HepG2 (cell line): ENCODE data around the gene TCEA3. TPM values are rescaled to one million over a fixed set of nuclear protein-coding genes. Genes with fewer than 3 reads are reported as not detected.

Source experiments
- ATAC-seq: fragments of 200-7000 bp; cut with Tn5 transposase; 3 replicates; pipeline ENCODE4 v1.9.1; 2020; ENCODE audit warnings: mild to moderate bottlenecking, moderate library complexity
- BruUV-seq: library from RNA; stranded (reverse); fragments of 400-500 nt; replicated peaks from 2 replicates; lab custom pipeline; 2021; lab: Mats Ljungman, UMichigan
- CTCF ChIA-PET: fragments of 300-600 bp; formaldehyde crosslinking; extraction: SDS; loops from one replicate; lab custom pipeline; 2021; ENCODE audit warnings: low total read pairs, inconsistent platforms, low intra/inter-chr PET ratio; lab: Yijun Ruan, JAX
- POLR2A ChIA-PET: fragments of 350-600 bp; sonication (Branson Sonifier 250); formaldehyde crosslinking; loops from one replicate; lab custom pipeline; 2020; ENCODE audit warnings: antibody characterized with exemption, inconsistent platforms; lab: Yijun Ruan, JAX
- DNase-seq: peaks from one replicate; pipeline ENCODE4 v3.0.0-alpha.2; 2015; ENCODE audit warnings: low spot score
- FAIRE-seq: peaks from 3 replicates; lab custom pipeline; 2011; peaks lifted over from hg19 to GRCh38; lab: Jason Lieb, UNC
- H2AFZ ChIP-seq: one replicate; pipeline ENCODE4 v1.6.1; 2011; ENCODE audit warnings: low read length, inconsistent platforms
- H3K27ac ChIP-seq: fragments of 300-600 bp; 3 replicates; pipeline ENCODE4 v1.8.0; 2011; ENCODE audit warnings: mixed run types, mild to moderate bottlenecking, mixed read lengths, low read length, inconsistent platforms; ENCODE audit not compliant: insufficient read depth; ENCODE audit errors: extremely low read length
- H3K27me3 ChIP-seq, 2 experiments: fragments of 200-600 bp in 1 of 2; 2 replicates in 1 of 2; 3 replicates in 1 of 2; pipeline versions ENCODE4 v1.6.0 to v1.8.0; 2011; ENCODE audit warnings: low read length in 2 of 2, mild to moderate bottlenecking in 2 of 2, moderate library complexity in 2 of 2, inconsistent platforms in 1 of 2; ENCODE audit not compliant: insufficient read depth in 2 of 2, control insufficient read depth in 1 of 2
- H3K36me3 ChIP-seq, 2 experiments: fragments of 200-600 bp in 1 of 2; replicated peaks in 1 of 2; 2 replicates in 1 of 2; 3 replicates in 1 of 2; pipeline versions ENCODE4 v1.5.1 to v1.8.0; 2011; ENCODE audit warnings: low read length in 2 of 2, inconsistent platforms in 1 of 2; ENCODE audit not compliant: insufficient read depth in 2 of 2, control insufficient read depth in 1 of 2
- H3K4me1 ChIP-seq: 2 replicates; pipeline ENCODE4 v1.5.1; 2012; ENCODE audit warnings: low read length, inconsistent platforms; ENCODE audit not compliant: insufficient read depth
- H3K4me2 ChIP-seq: 2 replicates; pipeline ENCODE4 v1.6.0; 2011; ENCODE audit warnings: low read depth, low read length, inconsistent platforms
- H3K4me3 ChIP-seq, 3 experiments: fragments of 200-600 bp in 1 of 3; sonication (generic), shearing (Covaris generic) in 1 of 3; replicated peaks in 1 of 3; 2 replicates each; pipeline ENCODE4 v1.5.1; 2011 to 2016; ENCODE audit warnings: low read length in 3 of 3, inconsistent platforms in 2 of 3, low read depth in 2 of 3, mild to moderate bottlenecking in 2 of 3, control low read depth in 1 of 3, mixed read lengths in 1 of 3; ENCODE audit not compliant: insufficient read depth in 1 of 3
- H3K79me2 ChIP-seq: one replicate; pipeline ENCODE4 v1.6.1; 2011; ENCODE audit warnings: low read length, inconsistent platforms; ENCODE audit not compliant: insufficient read depth
- H3K9ac ChIP-seq: 2 replicates; pipeline ENCODE4 v1.6.0; 2011; ENCODE audit warnings: mild to moderate bottlenecking, low read depth, low read length, inconsistent platforms; ENCODE audit not compliant: insufficient read depth
- H3K9me3 ChIP-seq: 2 replicates; pipeline ENCODE4 v1.5.1; 2012; ENCODE audit warnings: mild to moderate bottlenecking, low read length
- H4K20me1 ChIP-seq: 2 replicates; pipeline ENCODE4 v1.6.0; 2011; ENCODE audit warnings: inconsistent platforms, mild to moderate bottlenecking, low read length, moderate library complexity; ENCODE audit not compliant: insufficient read depth
- ATF2 ChIP-seq: sonication (generic); formaldehyde crosslinking; IDR thresholded peaks from 2 replicates; pipeline ENCODE4 v1.4.0; 2020; ENCODE audit warnings: missing genetic modification reagents
- ATRX ChIP-seq: sonication (generic); formaldehyde crosslinking; IDR thresholded peaks from 2 replicates; pipeline ENCODE4 v1.4.0; 2020; ENCODE audit warnings: missing genetic modification reagents, borderline replicate concordance
- CEBPZ ChIP-seq: IDR thresholded peaks from 2 replicates; pipeline ENCODE4 v1.6.1; 2012; ENCODE audit warnings: low read length, improper control_type of control experiment
- FOXC1 ChIP-seq: sonication (generic); formaldehyde crosslinking; IDR thresholded peaks from 2 replicates; pipeline ENCODE4 v1.8.0; 2022; ENCODE audit warnings: mild to moderate bottlenecking, missing genetic modification reagents, borderline replicate concordance
- HOXA7 ChIP-seq: sonication (generic); formaldehyde crosslinking; IDR thresholded peaks from 2 replicates; pipeline ENCODE4 v1.8.1; 2022; ENCODE audit warnings: mild to moderate bottlenecking, missing genetic modification reagents, moderate library complexity
- MAZ ChIP-seq, 2 experiments: sonication (generic) in 1 of 2; formaldehyde crosslinking in 1 of 2; IDR thresholded peaks; 2 replicates each; pipeline versions ENCODE4 v1.5.0 to v1.6.1; 2012 to 2020; ENCODE audit warnings: low read depth in 2 of 2, mild to moderate bottlenecking in 2 of 2, borderline replicate concordance in 1 of 2, improper control_type of control experiment in 1 of 2, low read length in 1 of 2, missing genetic modification reagents in 1 of 2, moderate library complexity in 1 of 2
- MTF1 ChIP-seq: sonication (generic); formaldehyde crosslinking; IDR thresholded peaks from 2 replicates; pipeline ENCODE4 v1.5.0; 2020; ENCODE audit warnings: missing genetic modification reagents
- PCBP1 ChIP-seq: fragments of 200-400 bp; formaldehyde crosslinking; IDR thresholded peaks from 2 replicates; pipeline ENCODE4 v1.6.1; 2017; ENCODE audit warnings: mild to moderate bottlenecking, low read depth, low read length, borderline replicate concordance
- SIX4 ChIP-seq: sonication (generic); formaldehyde crosslinking; IDR thresholded peaks from 2 replicates; pipeline ENCODE4 v1.4.0; 2020; ENCODE audit warnings: missing genetic modification reagents
- TP53 ChIP-seq: sonication (generic); formaldehyde crosslinking; conservative IDR thresholded peaks from 2 replicates; pipeline ENCODE4 v1.4.0; 2020; ENCODE audit warnings: missing genetic modification reagents
- ZFP90 ChIP-seq: sonication (generic); formaldehyde crosslinking; IDR thresholded peaks from 2 replicates; pipeline ENCODE4 v1.8.0; 2022; ENCODE audit warnings: missing genetic modification reagents, mild to moderate bottlenecking, inconsistent platforms, borderline replicate concordance
- ZKSCAN1 ChIP-seq: fragments of 150-350 bp; IDR thresholded peaks from 2 replicates; pipeline ENCODE4 v1.6.1; 2014; ENCODE audit warnings: low read length
- ZNF282 ChIP-seq: fragments of 450-650 bp; IDR thresholded peaks from 2 replicates; pipeline ENCODE4 v1.6.1; 2018; ENCODE audit not compliant: partially characterized antibody
- ZNF367 ChIP-seq: sonication (generic); formaldehyde crosslinking; IDR thresholded peaks from 2 replicates; pipeline ENCODE4 v1.4.0; 2020; ENCODE audit warnings: missing genetic modification reagents, borderline replicate concordance
- ZNF558 ChIP-seq: sonication (generic); formaldehyde crosslinking; IDR thresholded peaks from 2 replicates; pipeline ENCODE4 v1.9.0; 2022; ENCODE audit warnings: mild to moderate bottlenecking, missing genetic modification reagents, borderline replicate concordance
- ZNF773 ChIP-seq: sonication (generic); formaldehyde crosslinking; IDR thresholded peaks from 2 replicates; pipeline ENCODE4 v1.4.0; 2020; ENCODE audit warnings: missing genetic modification reagents, borderline replicate concordance
- WGBS: methylation state at CpG from one replicate; pipeline ENCODE4 v1.1.6; 2017; ENCODE audit warnings: low lambda C conversion rate; 5-methylcytosine and 5-hydroxymethylcytosine counted together
- in situ Hi-C: cut with HindIII; loops from 2 replicates; pipeline ENCODE4 v1.10.0; 2017; ENCODE audit warnings: low pct_unique_long_range_greater_than_20kb; ENCODE audit not compliant: extremely low pct_ligation_motif_present
- intact Hi-C: fragments of 100-400 bp; cut with micrococcal nuclease; formaldehyde crosslinking; loops from one replicate; pipeline ENCODE4 v1.10.0; 2022; ENCODE audit not compliant: unreplicated experiment
- polyA plus RNA-seq, 8 experiments: library from polyadenylated mRNA; depleted of rRNA in 3 of 8; stranded (reverse) in 7 of 8; unstranded in 1 of 8; fragments of >200 nt; fragmentation: Illumina TruSeq in 4 of 8; extraction: Trizol in 4 of 8; gene quantifications; 2 replicates each; pipeline versions ENCODE4 v1.2.1 to v1.2.3, GENCODE V29; 2011 to 2016; ENCODE audit warnings: low read depth in 4 of 8, missing spikeins in 1 of 8, mixed read lengths in 1 of 8; ENCODE audit not compliant: insufficient read depth in 1 of 8
- total RNA-seq, 5 experiments: library from RNA; depleted of rRNA; stranded (reverse); fragments of >200 nt; fragmentation: Illumina TruSeq; extraction: Trizol; gene quantifications; 2 replicates each; pipeline ENCODE4 v1.2.3, GENCODE V29; 2016; ENCODE audit warnings: low read depth in 1 of 5

TCEA3 gene
- total and polyA plus RNA-seq, 2 of the 13 experiments (the other 11 are each of a cell fraction or from before 2014, with no cell fraction given), result 55.5 to 84.6 TPM

GRCh38 chr1:23444596-23445390 lies 20.2 kb upstream of the TCEA3 start:
- ChIA-PET CTCF (no interaction called here), POLR2A (no interaction called here)
- Histone ChIP-seq H3K4me2 (no peak overlapping the region), H3K4me3 (no peak overlapping the region), H3K9ac (no peak overlapping the region), H3K27me3 (no peaks in the 10 kb centered on the region), H2AFZ (no peak overlapping the region), H3K4me1 (peaks cover 11% of the 10 kb centered on the region), H4K20me1 (no peaks in the 10 kb centered on the region), H3K27ac (no peak overlapping the region), H3K36me3 (peaks cover 9 to 29% of the 10 kb centered on the region in 2 experiments; a peak in 4 of 5 replicates), H3K79me2 (no peaks in the 10 kb centered on the region), H3K9me3 (no peaks in the 10 kb centered on the region)
- BruUV-seq, result no TSS peak
- TF ChIP-seq SIX4 (CRISPR knock-in tag), result no peak
- no peak for TF ChIP-seq HOXA7 (CRISPR knock-in tag)
- TF ChIP-seq ZKSCAN1, result no peak
- no peak for TF ChIP-seq ZNF773
- TF ChIP-seq ATF2 (CRISPR knock-in tag), result no peak
- no peak for TF ChIP-seq CEBPZ
- TF ChIP-seq ZNF558 (CRISPR knock-in tag), result no peak
- TF ChIP-seq ATRX (CRISPR knock-in tag), result no peak
- TF ChIP-seq FOXC1 (CRISPR knock-in tag), result no peak
- no peak for TF ChIP-seq MTF1 (CRISPR knock-in tag)
- TF ChIP-seq MAZ (IDR thresholded peaks at IDR 0.05; ENCODE audit: borderline replicate concordance, low read depth, low read length), result no peak
- TF ChIP-seq MAZ (CRISPR knock-in tag; IDR thresholded peaks at IDR 0.05; ENCODE audit: low read depth), result no peak
- no peak for TF ChIP-seq ZNF282
- TF ChIP-seq ZFP90 (CRISPR knock-in tag), result no peak
- no peak for TF ChIP-seq ZNF367
- TF ChIP-seq TP53 (CRISPR knock-in tag), result no peak
- TF ChIP-seq PCBP1, result no peak
- intact Hi-C loops, result no loop called here
- FAIRE-seq (no peak), ATAC-seq (no peak), DNase-seq (no peak)
- WGBS, result 95% methylated on average over 4 of the region's 4 CpGs
- in situ Hi-C loops, result no loop called here
